ENCODE measurements around the gene SAA1. TPM values are rescaled to one million over a fixed set of nuclear protein-coding genes. Genes with fewer than 3 reads are reported as not detected.

Gene SAA1
- total and polyA plus RNA-seq, 9 of the 15 experiments (the other 6 are each of a cell fraction or from before 2014, with no cell fraction given): 6.3 TPM; not detected in 8

- Histone ChIP-seq H3K9me1 (ENCODE audit: control insufficient read depth, insufficient read depth, low read length) (no peaks in the 10 kb centered on the region), H3K27me3 (ENCODE audit: control insufficient read depth in 2 of 2, insufficient read depth in 2 of 2, low read length in 2 of 2) (no peaks in the 10 kb centered on the region), H3K27ac (ENCODE audit: extremely low read depth, low read depth, low read length) (no peak overlapping the region), H3K9me3 (replicated peaks; ENCODE audit: control insufficient read depth, insufficient read depth, low read depth, low read length) (no peaks in the 10 kb centered on the region), H3K4me3 (no peak overlapping the region), H3K79me2 (ENCODE audit: control insufficient read depth, insufficient read depth, low read length) (no peaks in the 10 kb centered on the region), H3K4me1 (replicated peaks in 1 of 2; ENCODE audit: control insufficient read depth in 2 of 2, insufficient read depth in 2 of 2, low read length in 2 of 2) (no peaks in the 10 kb centered on the region), H3K9ac (ENCODE audit: insufficient read depth in 1 of 2, low read depth in 2 of 2, low read length in 2 of 2) (no peak overlapping the region), H2AFZ (ENCODE audit: low read depth, low read length) (no peak overlapping the region), H3K4me2 (ENCODE audit: insufficient read depth, low read length) (no peak overlapping the region), H4K20me1 (replicated peaks; ENCODE audit: control insufficient read depth, insufficient read depth, low read length) (no peaks in the 10 kb centered on the region), H3K36me3 (ENCODE audit: control insufficient read depth, insufficient read depth, low read length) (peaks cover 60% of the 10 kb centered on the region)
- in situ Hi-C loops (cut with MboI): no loop called here
- WGBS (ENCODE audit: insufficient coverage, low coverage, missing lambda C conversion rate): 89% methylated on average over 4 of the region's 4 CpGs
- no peak for FAIRE-seq
- intact Hi-C loops (cut with micrococcal nuclease): no loop called here
- CTCF ChIA-PET (ENCODE audit: low intra/inter-chr PET ratio): no interaction called here
- DNase-seq (ENCODE audit: extremely low read depth in 1 of 4, low spot score in 3 of 4): no peak
- no peak for ATAC-seq
- POLR2A ChIA-PET: interaction anchor here (0.7 kb wide), 1 partner anchor 40 kb away, joined by 3 read pairs; no protein-coding TSS in a partner anchor
- no TSS peak for BruUV-seq (replicated peaks)
- no peak for TF ChIP-seq STAT5A (IDR thresholded peaks at IDR 0.05; ENCODE audit: borderline replicate concordance, low read length)
- no peak for TF ChIP-seq HMBOX1 (IDR thresholded peaks at IDR 0.05)
- no peak for TF ChIP-seq NFE2 (IDR thresholded peaks at IDR 0.05; ENCODE audit: low read depth)
- no peak for TF ChIP-seq FOXJ2 (tag; IDR thresholded peaks at IDR 0.05)
- TF ChIP-seq AFF1 (IDR thresholded peaks at IDR 0.05; ENCODE audit: low read depth in 1 of 2, partially characterized antibody in 2 of 2): no peak
- no peak for TF ChIP-seq CTBP1 (IDR thresholded peaks at IDR 0.05; ENCODE audit: borderline replicate concordance)
- no peak for TF ChIP-seq SMARCA4 (IDR thresholded peaks at IDR 0.05)
- TF ChIP-seq ARID1B (IDR thresholded peaks at IDR 0.05): no peak
- no peak for TF ChIP-seq ZBTB26 (CRISPR knock-in tag; IDR thresholded peaks at IDR 0.05)
- TF ChIP-seq CCAR2 (IDR thresholded peaks at IDR 0.05; ENCODE audit: low read depth, low read length): no peak
- no peak for TF ChIP-seq NONO (IDR thresholded peaks at IDR 0.05; ENCODE audit: low read depth in 2 of 2, low read length in 1 of 2)
- no peak for TF ChIP-seq COPS2 (conservative IDR thresholded peaks at IDR 0.05)
- TF ChIP-seq TAF9B (IDR thresholded peaks at IDR 0.05; ENCODE audit: partially characterized antibody): no peak
- TF ChIP-seq ZBTB34 (CRISPR knock-in tag; IDR thresholded peaks at IDR 0.05): no peak
- TF ChIP-seq HDAC1 (IDR thresholded peaks at IDR 0.05): no peak
- no peak for TF ChIP-seq ERF (CRISPR knock-in tag; IDR thresholded peaks at IDR 0.05)
These were observed 14.5 kb downstream of the SAA1 start for GRCh38 chr11:18280438-18281045.

All from K562 (cell line).